Neural progenitor cell (in vitro differentiated cells): ENCODE data around the gene TNK2. TPM values are rescaled to one million over a fixed set of nuclear protein-coding genes. Genes with fewer than 3 reads are reported as not detected.
"Not testable (repeated sequence)": the region's sequence is repeated elsewhere in the genome, so short reads cannot be mapped to it uniquely, and the experiment has no call there.

Source experiments
- DNase-seq: peaks from one replicate; pipeline ENCODE4 v3.0.0-alpha.2; 2016; ENCODE audit warnings: low spot score
- H2AFZ ChIP-seq: fragments of 200-600 bp; sonication (generic); replicated peaks from 2 replicates; pipeline ENCODE4 v1.6.1; 2016; ENCODE audit warnings: antibody characterized with exemption
- H3F3A ChIP-seq: fragments of 200-600 bp; sonication (generic); 2 replicates; pipeline ENCODE4 v1.6.1; 2016; ENCODE audit warnings: antibody characterized with exemption, low read depth
- H3K27ac ChIP-seq: fragments of 200-600 bp; sonication (generic); 2 replicates; pipeline ENCODE4 v1.5.1; 2016; ENCODE audit warnings: mild to moderate bottlenecking
- H3K27me3 ChIP-seq: fragments of 200-600 bp; sonication (generic); 2 replicates; pipeline ENCODE4 v1.6.1; 2016; ENCODE audit warnings: mild to moderate bottlenecking, moderate library complexity
- H3K36me3 ChIP-seq: fragments of 200-600 bp; sonication (generic); 2 replicates; pipeline ENCODE4 v1.5.1; 2016
- H3K4me1 ChIP-seq: fragments of 200-600 bp; sonication (generic); 2 replicates; pipeline ENCODE4 v1.6.1; 2016; ENCODE audit warnings: mixed run types
- H3K4me2 ChIP-seq: fragments of 200-600 bp; sonication (generic); 2 replicates; pipeline ENCODE4 v1.6.1; 2016
- H3K4me3 ChIP-seq: fragments of 200-600 bp; sonication (generic); 2 replicates; pipeline ENCODE4 v1.5.1; 2016
- H3K79me2 ChIP-seq: fragments of 200-600 bp; sonication (generic); 2 replicates; pipeline ENCODE4 v1.6.1; 2016; ENCODE audit warnings: low read depth
- H3K9ac ChIP-seq: fragments of 200-600 bp; sonication (generic); 2 replicates; pipeline ENCODE4 v1.6.1; 2016
- H3K9me3 ChIP-seq: fragments of 200-600 bp; sonication (generic); 2 replicates; pipeline ENCODE4 v1.5.1; 2016; ENCODE audit warnings: low read depth
- H4K20me1 ChIP-seq: fragments of 200-600 bp; sonication (generic); 2 replicates; pipeline ENCODE4 v1.6.1; 2016; ENCODE audit warnings: low read depth
- H3K27ac Mint-ChIP-seq: 3 replicates; pipeline ENCODE4 v1.8.0; 2021; ENCODE audit warnings: mixed read lengths
- H3K27me3 Mint-ChIP-seq: 2 replicates; pipeline ENCODE4 v1.8.0; 2022; ENCODE audit warnings: low read depth, mild to moderate bottlenecking, inconsistent platforms, moderate library complexity, mixed read lengths; ENCODE audit not compliant: insufficient read depth
- H3K36me3 Mint-ChIP-seq: 3 replicates; pipeline ENCODE4 v1.8.0; 2021; ENCODE audit warnings: mixed read lengths
- H3K4me1 Mint-ChIP-seq: 3 replicates; pipeline ENCODE4 v1.8.0; 2021; ENCODE audit warnings: mixed read lengths
- H3K4me3 Mint-ChIP-seq: 3 replicates; pipeline ENCODE4 v1.8.0; 2021; ENCODE audit warnings: mild to moderate bottlenecking, moderate library complexity, mixed read lengths
- H3K9me3 Mint-ChIP-seq: 3 replicates; pipeline ENCODE4 v1.8.0; 2020; ENCODE audit warnings: mixed read lengths
- CTCF ChIP-seq: fragments of 200-600 bp; sonication (generic); IDR thresholded peaks from 2 replicates; pipeline ENCODE4 v1.5.1; 2017; ENCODE audit warnings: antibody characterized with exemption, mild to moderate bottlenecking
- EZH2 ChIP-seq: fragments of 200-600 bp; sonication (generic); IDR thresholded peaks from 2 replicates; pipeline ENCODE4 v1.6.1; 2017; ENCODE audit warnings: antibody characterized with exemption, mild to moderate bottlenecking, moderate library complexity
- EZH2phosphoT487 ChIP-seq: fragments of 200-600 bp; sonication (generic); IDR thresholded peaks from 2 replicates; pipeline ENCODE4 v1.6.1; 2017; ENCODE audit warnings: antibody characterized with exemption
- total RNA-seq: library from RNA; depleted of rRNA; stranded (reverse); fragments of >200 nt; gene quantifications from 2 replicates; pipeline ENCODE4 v1.2.3, GENCODE V29; 2015; ENCODE audit warnings: low replicate concordance

Gene TNK2
- total RNA-seq, 1 donor from 2014 or later: 5.4 TPM

DNA sequence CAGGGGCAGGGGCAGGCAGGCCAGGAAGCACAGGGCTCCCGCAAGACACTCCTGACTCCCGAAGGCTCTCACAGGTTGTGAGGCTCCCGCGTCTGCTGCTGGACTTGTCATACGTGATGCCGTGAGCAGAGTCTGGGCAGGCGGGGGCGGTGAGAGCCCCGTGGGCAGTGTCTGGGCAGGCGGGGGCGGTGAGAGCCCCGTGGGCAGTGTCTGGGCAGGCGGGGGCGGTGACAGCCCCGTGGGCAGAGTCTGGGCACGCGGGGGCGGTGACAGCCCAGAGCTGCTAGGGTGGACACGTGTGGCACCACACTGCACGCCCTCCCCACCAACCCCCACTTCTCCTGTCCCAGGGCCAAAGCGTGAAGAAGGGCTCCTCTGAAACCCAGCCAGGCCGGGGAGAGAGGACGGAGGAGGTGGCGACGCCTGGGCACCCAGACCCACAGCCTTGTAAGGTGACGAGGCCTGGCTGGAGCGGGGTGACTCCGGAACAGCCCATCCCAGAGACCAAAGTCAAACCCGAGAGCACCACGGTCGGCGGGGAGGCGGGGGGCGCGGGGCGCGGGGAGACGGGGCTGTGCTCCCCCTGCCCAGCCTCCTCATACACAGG, 35.0 kb downstream of the TNK2 start:
- no peak overlapping the region for H3K4me3 Mint-ChIP-seq

GRCh38 chr3:195872800-195873199, 35.6 kb downstream of the TNK2 start:
- no peaks in the 10 kb centered on the region for H3K4me1 ChIP-seq
- H3K36me3 ChIP-seq: no peaks in the 10 kb centered on the region
- TF ChIP-seq EZH2phosphoT487 (no peak), CTCF (no peak), EZH2 (no peak)
- H3K27ac Mint-ChIP-seq: no peak overlapping the region
- no peaks in the 10 kb centered on the region for H3K79me2 ChIP-seq
- peaks cover 3% of the 10 kb centered on the region for H3K4me1 Mint-ChIP-seq
- H3K4me2 ChIP-seq: no peak overlapping the region
- no peak for DNase-seq
- no peak overlapping the region for H3K9ac ChIP-seq
- H4K20me1 ChIP-seq: no peaks in the 10 kb centered on the region
- peaks cover 9% of the 10 kb centered on the region for H3K36me3 Mint-ChIP-seq
- no peak overlapping the region for H2AFZ ChIP-seq
- no peaks in the 10 kb centered on the region for H3F3A ChIP-seq
- no peak overlapping the region for H3K4me3 ChIP-seq
- H3K27me3 ChIP-seq: no peaks in the 10 kb centered on the region
- H3K4me3 Mint-ChIP-seq: no peak overlapping the region
- peaks cover 4% of the 10 kb centered on the region for H3K27me3 Mint-ChIP-seq
- no peak overlapping the region for H3K27ac ChIP-seq
- H3K9me3 Mint-ChIP-seq: no peaks in the 10 kb centered on the region
- H3K9me3 ChIP-seq: no peaks in the 10 kb centered on the region

More for the DNA sequence above, 35.0 kb downstream of the TNK2 start:
- Mint-ChIP-seq H3K4me1 (peaks cover 3% of the 10 kb centered on the region), H3K9me3 (no peaks in the 10 kb centered on the region), H3K27ac (no peak overlapping the region), H3K36me3 (peaks cover 9% of the 10 kb centered on the region), H3K27me3 (peaks cover 4% of the 10 kb centered on the region)
- Histone ChIP-seq H3K9me3 (no peaks in the 10 kb centered on the region), H3K4me2 (no peak overlapping the region), H3K27me3 (no peaks in the 10 kb centered on the region), H4K20me1 (no peaks in the 10 kb centered on the region), H3K4me1 (no peaks in the 10 kb centered on the region), H3K36me3 (no peaks in the 10 kb centered on the region), H3K4me3 (no peak overlapping the region), H3K79me2 (no peaks in the 10 kb centered on the region), H3K9ac (no peak overlapping the region), H3K27ac (no peak overlapping the region), H2AFZ (no peak overlapping the region), H3F3A (no peaks in the 10 kb centered on the region)
- TF ChIP-seq CTCF (no peak), EZH2 (no peak), EZH2phosphoT487 (no peak)
- no peak for DNase-seq

DNA sequence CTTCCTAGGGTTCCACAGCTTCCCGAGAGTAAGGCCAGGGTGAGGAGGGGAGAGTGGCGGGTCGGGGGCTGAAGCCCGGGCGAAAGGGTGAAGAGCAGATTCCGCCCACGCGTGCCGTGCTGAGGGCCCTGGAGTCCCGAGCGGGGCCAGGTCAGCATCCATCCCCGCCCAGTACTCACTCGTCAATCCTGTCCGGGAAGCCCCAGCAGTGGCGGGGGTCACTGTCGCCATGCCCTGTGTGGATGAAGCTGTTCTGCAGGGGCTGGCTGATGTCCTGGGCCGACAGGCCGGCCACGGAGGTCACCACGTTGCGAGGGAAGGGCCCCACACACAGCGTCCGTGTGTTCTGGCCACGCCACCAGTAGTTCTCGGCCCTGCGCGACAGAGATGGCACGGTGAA, 36.3 kb downstream of the TNK2 start:
- Histone ChIP-seq H4K20me1 (no peaks in the 10 kb centered on the region), H3F3A (no peaks in the 10 kb centered on the region), H3K36me3 (no peaks in the 10 kb centered on the region), H3K27me3 (no peaks in the 10 kb centered on the region), H3K9me3 (no peaks in the 10 kb centered on the region), H3K4me1 (no peaks in the 10 kb centered on the region), H3K9ac (no peak overlapping the region), H3K27ac (no peak overlapping the region), H3K79me2 (no peaks in the 10 kb centered on the region), H3K4me2 (no peak overlapping the region), H2AFZ (no peak overlapping the region), H3K4me3 (no peak overlapping the region)
- no peak for DNase-seq
- TF ChIP-seq EZH2 (no peak), CTCF (no peak), EZH2phosphoT487 (no peak)
- H3K27me3 Mint-ChIP-seq: peaks cover 4% of the 10 kb centered on the region
- no peak overlapping the region for H3K27ac Mint-ChIP-seq
- no peak overlapping the region for H3K4me3 Mint-ChIP-seq
- no peaks in the 10 kb centered on the region for H3K9me3 Mint-ChIP-seq
- H3K36me3 Mint-ChIP-seq: peaks cover 9% of the 10 kb centered on the region
- H3K4me1 Mint-ChIP-seq: peaks cover 3% of the 10 kb centered on the region

DNA sequence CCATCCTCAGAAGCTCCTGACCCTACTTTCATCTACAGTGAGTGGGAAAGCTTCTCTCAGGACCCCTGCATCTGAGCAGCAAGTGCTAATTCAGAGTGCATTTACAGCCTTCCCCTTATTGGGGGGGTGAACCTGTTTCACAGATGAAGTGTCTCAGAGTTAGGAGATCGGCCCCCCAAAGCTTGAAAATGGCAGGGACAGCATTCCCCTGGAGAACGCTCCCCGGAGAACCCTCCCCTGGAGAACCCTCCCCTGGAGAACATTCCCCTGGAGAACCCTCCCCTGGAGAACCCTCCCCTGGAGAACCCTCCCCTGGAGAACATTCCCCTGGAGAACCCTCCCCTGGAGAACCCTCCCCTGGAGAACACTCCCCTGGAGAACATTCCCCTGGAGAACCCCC, 36.7 kb downstream of the TNK2 start:
- H3K79me2 ChIP-seq, H3K9me3 Mint-ChIP-seq, H3K36me3 Mint-ChIP-seq, H3K4me3 ChIP-seq, H3K27ac ChIP-seq, H3K4me1 Mint-ChIP-seq, H3K9ac ChIP-seq, DNase-seq, H3K4me1 ChIP-seq, H3K4me3 Mint-ChIP-seq, H3K9me3 ChIP-seq, H4K20me1 ChIP-seq, H3F3A ChIP-seq, H3K27me3 Mint-ChIP-seq, H3K4me2 ChIP-seq, H3K27me3 ChIP-seq, H3K36me3 ChIP-seq, H3K27ac Mint-ChIP-seq, H2AFZ ChIP-seq: not testable (repeated sequence)
